NB4 (cell line): ENCODE results near the gene ANKS1B.

Source experiments
- POLR2A ChIP-seq: IDR thresholded peaks from 2 replicates; pipeline ENCODE4 v1.6.1; 2011; ENCODE audit warnings: mild to moderate bottlenecking; ENCODE audit not compliant: insufficient read length; ENCODE audit errors: extremely low read depth
- TF ChIP-seq, protein P1 (sequence below): IDR thresholded peaks from one replicate; pipeline ENCODE4 v1.5.1; 2012; ENCODE audit warnings: low read depth, low read length
- TF ChIP-seq, protein P2 (sequence below): IDR thresholded peaks from 2 replicates; pipeline ENCODE4 v1.6.1; 2011; ENCODE audit warnings: low read depth, low read length

DNA sequence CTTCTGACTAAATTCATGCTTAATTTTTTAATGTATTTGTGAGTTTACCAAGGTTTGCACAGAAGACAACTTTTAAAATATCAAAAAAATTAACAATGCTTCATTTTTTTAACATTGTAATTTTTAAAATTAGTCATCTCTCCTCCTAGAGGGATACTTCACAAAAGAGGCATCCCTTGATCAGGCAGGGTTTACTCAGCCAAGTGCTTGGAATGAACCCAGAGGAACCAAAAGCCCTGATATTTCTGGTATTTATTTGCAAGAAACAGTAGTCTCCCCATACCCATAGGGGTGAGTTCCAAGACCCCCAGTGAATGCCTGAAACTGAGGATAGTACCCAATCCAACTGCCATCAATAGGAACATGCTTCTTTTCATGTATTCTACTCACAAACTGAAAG, 284.7 kb downstream of the ANKS1B start:
- TF ChIP-seq, protein P1, sequence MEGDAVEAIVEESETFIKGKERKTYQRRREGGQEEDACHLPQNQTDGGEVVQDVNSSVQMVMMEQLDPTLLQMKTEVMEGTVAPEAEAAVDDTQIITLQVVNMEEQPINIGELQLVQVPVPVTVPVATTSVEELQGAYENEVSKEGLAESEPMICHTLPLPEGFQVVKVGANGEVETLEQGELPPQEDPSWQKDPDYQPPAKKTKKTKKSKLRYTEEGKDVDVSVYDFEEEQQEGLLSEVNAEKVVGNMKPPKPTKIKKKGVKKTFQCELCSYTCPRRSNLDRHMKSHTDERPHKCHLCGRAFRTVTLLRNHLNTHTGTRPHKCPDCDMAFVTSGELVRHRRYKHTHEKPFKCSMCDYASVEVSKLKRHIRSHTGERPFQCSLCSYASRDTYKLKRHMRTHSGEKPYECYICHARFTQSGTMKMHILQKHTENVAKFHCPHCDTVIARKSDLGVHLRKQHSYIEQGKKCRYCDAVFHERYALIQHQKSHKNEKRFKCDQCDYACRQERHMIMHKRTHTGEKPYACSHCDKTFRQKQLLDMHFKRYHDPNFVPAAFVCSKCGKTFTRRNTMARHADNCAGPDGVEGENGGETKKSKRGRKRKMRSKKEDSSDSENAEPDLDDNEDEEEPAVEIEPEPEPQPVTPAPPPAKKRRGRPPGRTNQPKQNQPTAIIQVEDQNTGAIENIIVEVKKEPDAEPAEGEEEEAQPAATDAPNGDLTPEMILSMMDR: no peak
- TF ChIP-seq, protein P2, sequence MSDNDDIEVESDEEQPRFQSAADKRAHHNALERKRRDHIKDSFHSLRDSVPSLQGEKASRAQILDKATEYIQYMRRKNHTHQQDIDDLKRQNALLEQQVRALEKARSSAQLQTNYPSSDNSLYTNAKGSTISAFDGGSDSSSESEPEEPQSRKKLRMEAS: no peak
- TF ChIP-seq POLR2A: no peak
